ENCODE results near the gene ST8SIA1.

The ST8SIA1 gene

DNA sequence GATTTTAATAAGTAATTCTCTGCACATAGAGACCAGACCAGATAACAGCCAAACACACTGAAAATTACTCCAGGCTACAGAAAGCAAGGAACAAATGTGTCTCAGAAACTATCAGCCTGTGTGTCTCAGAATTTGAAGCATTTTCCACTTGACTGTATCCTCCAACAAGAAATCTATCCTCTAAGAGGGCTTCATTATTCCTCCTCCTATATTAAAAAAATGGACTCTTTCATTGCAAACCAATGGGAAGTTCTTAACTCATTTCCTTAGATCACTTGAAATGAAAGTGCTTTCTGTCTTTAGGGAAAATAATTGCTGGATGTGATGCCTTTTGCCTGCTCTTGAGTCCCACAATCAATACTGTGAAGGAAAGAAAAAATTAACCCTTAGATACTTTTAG, 2.3 kb downstream of the ST8SIA1 start:
- H3K4me3 ChIP-seq (ENCODE audit: low read depth, low read length), result no peak overlapping the region
- DNase-seq (ENCODE audit: low read depth), result no peak
- TF ChIP-seq CTCF (IDR thresholded peaks at IDR 0.05; ENCODE audit: control insufficient read depth, extremely low read depth, insufficient read depth), result no peak

DNA sequence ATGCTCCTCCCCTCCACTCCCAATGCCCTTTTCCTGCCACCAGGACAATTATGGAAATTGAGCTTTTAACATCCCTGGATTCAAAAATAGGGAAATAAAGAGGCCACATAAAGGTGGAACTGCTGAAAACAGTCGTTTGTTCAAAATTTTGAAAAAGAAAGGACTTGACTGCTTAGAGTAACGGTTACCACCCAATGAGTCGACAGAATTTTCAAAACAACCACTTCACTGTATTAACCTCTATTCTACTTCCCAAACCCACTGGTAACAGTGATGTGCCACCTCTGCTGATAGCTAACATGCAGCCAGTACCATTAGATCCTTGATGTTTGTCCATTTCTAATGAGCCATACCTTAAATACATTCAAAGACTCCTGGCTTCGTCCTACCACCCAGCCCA, 4.9 kb downstream of the ST8SIA1 start:
- no peak for DNase-seq (ENCODE audit: low read depth)
- H3K4me3 ChIP-seq (ENCODE audit: low read depth, low read length), result no peak overlapping the region
- no peak for TF ChIP-seq CTCF (IDR thresholded peaks at IDR 0.05; ENCODE audit: control insufficient read depth, extremely low read depth, insufficient read depth)

GRCh38 chr12:22325218-22325617, 9.3 kb downstream of the ST8SIA1 start:
- no peak for TF ChIP-seq CTCF (IDR thresholded peaks at IDR 0.05; ENCODE audit: control insufficient read depth, extremely low read depth, insufficient read depth)
- H3K4me3 ChIP-seq (ENCODE audit: low read depth, low read length), result no peak overlapping the region
- DNase-seq (ENCODE audit: low read depth), result no peak

GRCh38 chr12:22322091-22322490, 12.4 kb downstream of the ST8SIA1 start:
- no peak for TF ChIP-seq CTCF (IDR thresholded peaks at IDR 0.05; ENCODE audit: control insufficient read depth, extremely low read depth, insufficient read depth)
- no peak for DNase-seq (ENCODE audit: low read depth)
- no peak overlapping the region for H3K4me3 ChIP-seq (ENCODE audit: low read depth, low read length)

DNA sequence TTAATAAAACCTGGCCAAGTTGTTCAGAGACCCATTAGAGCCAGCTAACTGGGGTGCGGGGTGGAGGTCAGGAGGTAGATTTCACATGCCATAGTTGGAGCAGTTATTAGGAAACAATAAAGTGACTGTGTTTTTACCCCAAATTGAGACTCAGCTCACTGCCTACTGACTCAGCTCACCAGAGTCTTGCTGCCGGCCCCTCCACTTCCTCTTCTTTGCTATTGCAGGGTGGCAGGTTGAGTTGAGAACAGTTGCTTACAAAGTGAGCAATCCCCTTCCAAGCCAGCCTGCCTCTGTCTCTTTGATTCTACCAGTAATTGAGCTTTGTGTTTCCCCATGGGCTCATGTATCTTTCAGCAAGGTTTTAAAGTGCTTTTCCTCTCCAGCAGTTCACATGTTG, 12.9 kb downstream of the ST8SIA1 start:
- H3K4me3 ChIP-seq (ENCODE audit: low read depth, low read length), result no peak overlapping the region
- DNase-seq (ENCODE audit: low read depth), result no peak
- TF ChIP-seq CTCF (IDR thresholded peaks at IDR 0.05; ENCODE audit: control insufficient read depth, extremely low read depth, insufficient read depth), result no peak

GRCh38 chr12:22321018-22321605, 13.4 kb downstream of the ST8SIA1 start:
- TF ChIP-seq CTCF (IDR thresholded peaks at IDR 0.05; ENCODE audit: control insufficient read depth, extremely low read depth, insufficient read depth), result no peak
- H3K4me3 ChIP-seq (ENCODE audit: low read depth, low read length), result no peak overlapping the region
- DNase-seq (ENCODE audit: low read depth), result no peak

DNA sequence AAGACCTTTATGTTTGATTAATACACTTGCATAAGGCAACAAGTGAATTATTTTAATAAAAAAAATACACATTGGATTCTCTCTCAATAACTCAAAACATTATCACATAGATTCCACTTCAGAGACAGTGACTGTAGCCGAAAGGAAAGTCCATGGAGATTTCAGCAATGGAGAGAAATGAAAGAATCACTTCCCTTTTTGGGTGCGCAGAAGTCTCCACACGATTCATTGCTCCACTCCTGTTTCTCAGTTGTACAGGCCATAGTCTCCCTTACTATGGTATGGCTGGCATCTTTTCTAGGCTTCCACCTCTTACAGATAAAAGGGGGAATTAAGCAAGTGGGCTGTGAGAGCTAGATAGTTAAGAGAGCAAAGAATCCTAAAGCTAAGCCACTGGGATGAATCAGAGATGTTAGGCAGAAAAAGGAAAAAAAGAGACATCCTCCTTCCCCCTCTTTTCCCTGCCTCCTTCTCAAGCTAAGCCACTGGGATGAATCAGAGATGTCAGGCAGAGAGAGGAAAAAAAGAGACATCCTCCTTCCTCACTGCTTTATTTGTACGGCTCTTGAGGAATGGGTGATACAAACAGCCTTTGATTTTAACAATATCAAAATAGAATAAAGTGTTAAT, 16.3 kb downstream of the ST8SIA1 start:
- no peak for DNase-seq (ENCODE audit: low read depth)
- TF ChIP-seq CTCF (IDR thresholded peaks at IDR 0.05; ENCODE audit: control insufficient read depth, extremely low read depth, insufficient read depth), result no peak
- no peak overlapping the region for H3K4me3 ChIP-seq (ENCODE audit: low read depth, low read length)

Measured in LNCaP clone FGC (cell line).